Loucy (cell line): Measurements from ENCODE around the gene FAM222A.

Experiments
- H2AFZ ChIP-seq: fragments of 200-600 bp; sonication (generic); 2 replicates; pipeline ENCODE4 v1.6.0; 2016; ENCODE audit warnings: antibody characterized with exemption, mild to moderate bottlenecking, low read length, moderate library complexity
- H3F3A ChIP-seq: fragments of 200-600 bp; 2 replicates; pipeline ENCODE4 v1.6.0; 2016; ENCODE audit warnings: antibody characterized with exemption, low read depth, mild to moderate bottlenecking
- H3K27me3 ChIP-seq: fragments of 200-600 bp; sonication (generic); 2 replicates; pipeline ENCODE4 v1.6.1; 2014; ENCODE audit warnings: low read length, mild to moderate bottlenecking; ENCODE audit not compliant: insufficient read depth, poor library complexity, severe bottlenecking
- H3K36me3 ChIP-seq: fragments of 200-600 bp; sonication (generic); 2 replicates; pipeline ENCODE4 v1.6.1; 2016; ENCODE audit warnings: low read length; ENCODE audit not compliant: insufficient read depth
- H3K4me1 ChIP-seq: fragments of 200-600 bp; sonication (generic); 2 replicates; pipeline ENCODE4 v1.5.1; 2014; ENCODE audit warnings: low read length, mild to moderate bottlenecking; ENCODE audit not compliant: insufficient read depth, poor library complexity, severe bottlenecking
- H3K4me2 ChIP-seq: fragments of 200-600 bp; sonication (generic); 2 replicates; pipeline ENCODE4 v1.6.0; 2014; ENCODE audit warnings: antibody characterized with exemption, low read length, low read depth, mild to moderate bottlenecking; ENCODE audit not compliant: poor library complexity, severe bottlenecking
- H3K4me3 ChIP-seq: fragments of 200-600 bp; sonication (generic); 2 replicates; pipeline ENCODE4 v1.5.1; 2014; ENCODE audit warnings: low read length, mild to moderate bottlenecking, mixed read lengths; ENCODE audit not compliant: poor library complexity, severe bottlenecking
- H3K79me2 ChIP-seq: fragments of 200-600 bp; sonication (generic); 2 replicates; pipeline ENCODE4 v1.6.1; 2014; ENCODE audit warnings: low read length; ENCODE audit not compliant: insufficient read depth
- H3K9ac ChIP-seq: fragments of 200-600 bp; sonication (generic); 2 replicates; pipeline ENCODE4 v1.6.0; 2014; ENCODE audit warnings: mild to moderate bottlenecking, low read depth, low read length, moderate library complexity; ENCODE audit not compliant: poor library complexity, severe bottlenecking
- H3K9me2 ChIP-seq: fragments of 200-600 bp; sonication (generic); replicated peaks from 2 replicates; pipeline ENCODE4 v1.6.1; 2016; ENCODE audit warnings: low read depth, low read length, mixed read lengths
- H3K9me3 ChIP-seq: fragments of 200-600 bp; sonication (generic); 2 replicates; pipeline ENCODE4 v1.6.1; 2014; ENCODE audit warnings: mild to moderate bottlenecking, antibody characterized with exemption, low read length, low read depth; ENCODE audit not compliant: insufficient read depth
- H4K20me1 ChIP-seq: fragments of 200-600 bp; sonication (generic); 2 replicates; pipeline ENCODE4 v1.6.0; 2014; ENCODE audit warnings: antibody characterized with exemption, low read length, mild to moderate bottlenecking; ENCODE audit not compliant: insufficient read depth, poor library complexity, severe bottlenecking
- EZH2phosphoT487 ChIP-seq: fragments of 200-600 bp; IDR thresholded peaks from 2 replicates; pipeline ENCODE4 v1.6.1; 2018; ENCODE audit warnings: antibody characterized with exemption, mild to moderate bottlenecking, moderate library complexity, borderline replicate concordance
- TF ChIP-seq, protein P1 (sequence below): fragments of 200-600 bp; sonication (generic); conservative IDR thresholded peaks from 2 replicates; pipeline ENCODE4 v1.5.1; 2014; ENCODE audit warnings: mild to moderate bottlenecking, antibody characterized with exemption, low read length

The FAM222A gene

DNA sequence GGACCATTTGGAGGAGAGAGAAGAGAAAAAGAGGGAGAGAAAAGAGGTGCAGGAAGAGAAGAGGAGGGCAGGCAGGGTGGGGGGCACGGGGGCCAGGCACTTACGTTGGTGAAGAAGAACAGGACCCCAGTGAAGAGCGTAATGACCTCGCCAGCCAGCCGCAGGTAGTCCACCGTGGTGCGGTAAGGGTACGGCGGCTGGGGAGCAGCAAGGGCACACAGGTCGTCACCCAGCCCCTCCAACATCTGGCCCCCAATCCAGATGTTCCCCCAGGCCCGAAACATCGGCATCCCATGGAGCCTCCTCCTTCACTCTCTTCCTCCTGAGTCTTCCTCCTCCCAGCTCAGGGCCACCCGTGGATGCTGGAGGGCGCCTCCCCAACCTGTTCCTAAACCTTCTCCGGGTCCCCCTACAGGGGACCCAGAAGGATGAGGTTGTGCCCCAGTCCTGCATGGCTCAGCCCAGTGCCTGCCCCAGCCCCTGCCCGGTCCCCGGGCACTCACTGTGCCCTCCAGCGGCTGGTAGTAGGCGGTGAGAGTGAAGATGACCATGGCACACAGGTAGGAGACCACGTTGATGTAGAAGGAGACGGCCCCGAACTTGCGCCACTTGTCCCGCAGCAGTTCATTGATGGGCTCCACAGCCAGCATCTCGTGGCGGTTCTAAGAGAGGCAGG is 80.3 kb downstream of the FAM222A start:
- H3K27me3 ChIP-seq: no peaks in the 10 kb centered on the region
- no peaks in the 10 kb centered on the region for H3K9me3 ChIP-seq
- H4K20me1 ChIP-seq: no peaks in the 10 kb centered on the region
- no peak for TF ChIP-seq EZH2phosphoT487
- TF ChIP-seq, protein P1, sequence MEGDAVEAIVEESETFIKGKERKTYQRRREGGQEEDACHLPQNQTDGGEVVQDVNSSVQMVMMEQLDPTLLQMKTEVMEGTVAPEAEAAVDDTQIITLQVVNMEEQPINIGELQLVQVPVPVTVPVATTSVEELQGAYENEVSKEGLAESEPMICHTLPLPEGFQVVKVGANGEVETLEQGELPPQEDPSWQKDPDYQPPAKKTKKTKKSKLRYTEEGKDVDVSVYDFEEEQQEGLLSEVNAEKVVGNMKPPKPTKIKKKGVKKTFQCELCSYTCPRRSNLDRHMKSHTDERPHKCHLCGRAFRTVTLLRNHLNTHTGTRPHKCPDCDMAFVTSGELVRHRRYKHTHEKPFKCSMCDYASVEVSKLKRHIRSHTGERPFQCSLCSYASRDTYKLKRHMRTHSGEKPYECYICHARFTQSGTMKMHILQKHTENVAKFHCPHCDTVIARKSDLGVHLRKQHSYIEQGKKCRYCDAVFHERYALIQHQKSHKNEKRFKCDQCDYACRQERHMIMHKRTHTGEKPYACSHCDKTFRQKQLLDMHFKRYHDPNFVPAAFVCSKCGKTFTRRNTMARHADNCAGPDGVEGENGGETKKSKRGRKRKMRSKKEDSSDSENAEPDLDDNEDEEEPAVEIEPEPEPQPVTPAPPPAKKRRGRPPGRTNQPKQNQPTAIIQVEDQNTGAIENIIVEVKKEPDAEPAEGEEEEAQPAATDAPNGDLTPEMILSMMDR: no peak
- no peaks in the 10 kb centered on the region for H3K79me2 ChIP-seq
- no peak overlapping the region for H2AFZ ChIP-seq
- no peaks in the 10 kb centered on the region for H3K9me2 ChIP-seq
- no peaks in the 10 kb centered on the region for H3K36me3 ChIP-seq
- H3K4me3 ChIP-seq: no peak overlapping the region
- H3K4me2 ChIP-seq: no peak overlapping the region
- no peak overlapping the region for H3K9ac ChIP-seq
- H3K4me1 ChIP-seq: no peaks in the 10 kb centered on the region
- no peaks in the 10 kb centered on the region for H3F3A ChIP-seq

DNA sequence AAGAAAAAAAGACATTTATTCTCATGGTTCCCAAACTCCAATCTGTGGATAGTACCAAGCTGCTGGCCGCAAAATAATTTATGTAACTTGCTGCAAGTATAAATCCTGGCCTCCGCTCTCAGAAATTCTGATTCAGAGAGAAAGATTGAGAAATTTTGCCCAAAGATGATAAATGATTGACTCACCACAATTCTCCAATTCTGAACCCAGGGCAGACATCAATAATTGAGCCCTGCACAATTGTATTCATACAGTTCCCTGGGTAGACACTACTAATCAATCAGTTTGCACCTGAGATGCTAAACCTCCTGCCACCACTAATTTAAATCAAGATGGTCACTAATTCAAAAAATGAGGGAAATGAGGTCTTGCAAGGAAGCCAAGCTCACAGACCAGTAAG is 81.4 kb downstream of the FAM222A start:
- Histone ChIP-seq H3K9me2 (no peaks in the 10 kb centered on the region), H3F3A (no peaks in the 10 kb centered on the region), H3K4me1 (no peaks in the 10 kb centered on the region), H3K27me3 (no peaks in the 10 kb centered on the region), H3K9ac (no peak overlapping the region), H3K79me2 (no peaks in the 10 kb centered on the region), H3K36me3 (no peaks in the 10 kb centered on the region), H2AFZ (no peak overlapping the region), H3K9me3 (no peaks in the 10 kb centered on the region), H3K4me2 (no peak overlapping the region), H3K4me3 (no peak overlapping the region), H4K20me1 (no peaks in the 10 kb centered on the region)
- TF ChIP-seq EZH2phosphoT487: no peak
- TF ChIP-seq, protein P1: no peak

DNA sequence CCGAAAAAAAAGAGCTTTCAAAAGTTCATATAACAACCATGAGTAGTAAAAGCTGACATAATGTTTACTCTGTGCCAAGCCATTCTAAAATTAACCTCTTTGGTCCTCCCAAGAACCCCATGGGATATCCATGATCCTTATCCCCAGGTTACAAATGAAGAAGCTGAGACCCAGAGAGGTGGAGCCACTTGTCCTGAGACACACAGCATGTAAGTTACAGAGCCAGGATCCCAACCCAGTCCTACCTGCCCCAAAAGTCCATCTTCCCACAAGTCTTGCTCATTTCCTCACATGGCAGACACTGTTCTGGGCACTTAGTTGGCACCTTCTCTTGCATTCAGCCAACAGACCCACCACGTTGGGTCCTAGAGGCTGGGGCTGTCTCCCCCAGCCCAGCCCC is 82.4 kb downstream of the FAM222A start:
- no peaks in the 10 kb centered on the region for H3F3A ChIP-seq
- no peak overlapping the region for H3K9ac ChIP-seq
- TF ChIP-seq EZH2phosphoT487: no peak
- TF ChIP-seq, protein P1: no peak
- H3K27me3 ChIP-seq: no peaks in the 10 kb centered on the region
- no peaks in the 10 kb centered on the region for H3K79me2 ChIP-seq
- no peak overlapping the region for H3K4me3 ChIP-seq
- H3K9me2 ChIP-seq: no peaks in the 10 kb centered on the region
- no peaks in the 10 kb centered on the region for H3K4me1 ChIP-seq
- no peak overlapping the region for H2AFZ ChIP-seq
- no peak overlapping the region for H3K4me2 ChIP-seq
- no peaks in the 10 kb centered on the region for H4K20me1 ChIP-seq
- H3K9me3 ChIP-seq: no peaks in the 10 kb centered on the region
- H3K36me3 ChIP-seq: no peaks in the 10 kb centered on the region
